22Rv1 (cell line): ENCODE data around the gene TKTL1.

Experiments
- ZFX ChIP-seq: fragments of 450-650 bp; IDR thresholded peaks from 2 replicates; pipeline ENCODE4 v1.6.1; 2017; ENCODE audit warnings: antibody characterized with exemption, borderline replicate concordance
- TF ChIP-seq, protein P1 (sequence below): fragments of 450-650 bp; IDR thresholded peaks from 2 replicates; pipeline ENCODE4 v1.5.1; 2017; ENCODE audit warnings: mild to moderate bottlenecking

DNA sequence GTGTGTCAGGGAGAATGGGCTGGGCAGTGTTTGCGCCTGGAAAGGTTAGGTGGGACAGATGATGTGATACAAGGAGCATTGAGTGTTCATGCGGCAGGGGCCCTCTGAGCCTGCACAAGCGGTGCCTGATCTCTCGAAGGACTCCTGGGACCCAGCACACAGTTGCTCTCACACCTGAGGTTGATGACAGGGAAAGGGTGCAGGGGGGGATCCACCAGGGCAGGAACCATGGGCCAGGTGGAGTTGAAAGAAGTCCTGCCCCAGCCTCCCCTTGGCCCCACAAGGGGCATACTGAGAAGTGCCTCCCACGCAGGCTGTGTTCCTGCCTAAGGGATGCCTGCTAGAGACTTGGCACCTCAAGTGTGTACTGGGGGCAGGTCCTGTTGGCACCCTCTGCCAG, 33.1 kb downstream of the TKTL1 start:
- TF ChIP-seq, protein P1, sequence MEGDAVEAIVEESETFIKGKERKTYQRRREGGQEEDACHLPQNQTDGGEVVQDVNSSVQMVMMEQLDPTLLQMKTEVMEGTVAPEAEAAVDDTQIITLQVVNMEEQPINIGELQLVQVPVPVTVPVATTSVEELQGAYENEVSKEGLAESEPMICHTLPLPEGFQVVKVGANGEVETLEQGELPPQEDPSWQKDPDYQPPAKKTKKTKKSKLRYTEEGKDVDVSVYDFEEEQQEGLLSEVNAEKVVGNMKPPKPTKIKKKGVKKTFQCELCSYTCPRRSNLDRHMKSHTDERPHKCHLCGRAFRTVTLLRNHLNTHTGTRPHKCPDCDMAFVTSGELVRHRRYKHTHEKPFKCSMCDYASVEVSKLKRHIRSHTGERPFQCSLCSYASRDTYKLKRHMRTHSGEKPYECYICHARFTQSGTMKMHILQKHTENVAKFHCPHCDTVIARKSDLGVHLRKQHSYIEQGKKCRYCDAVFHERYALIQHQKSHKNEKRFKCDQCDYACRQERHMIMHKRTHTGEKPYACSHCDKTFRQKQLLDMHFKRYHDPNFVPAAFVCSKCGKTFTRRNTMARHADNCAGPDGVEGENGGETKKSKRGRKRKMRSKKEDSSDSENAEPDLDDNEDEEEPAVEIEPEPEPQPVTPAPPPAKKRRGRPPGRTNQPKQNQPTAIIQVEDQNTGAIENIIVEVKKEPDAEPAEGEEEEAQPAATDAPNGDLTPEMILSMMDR = no peak
- TF ChIP-seq ZFX = no peak
